GM21723 (cell line): ENCODE data around the gene VMP1.
"Not testable (repeated sequence)": the region's sequence is repeated elsewhere in the genome, so short reads cannot be mapped to it uniquely, and the experiment has no call there.

ENCODE experiments used
- ATAC-seq: cut with Tn5 transposase; IDR thresholded peaks from one replicate; pipeline ENCODE4 v1.9.1; 2021; ENCODE audit warnings: mild to moderate bottlenecking, moderate library complexity; ENCODE audit not compliant: unreplicated experiment

Gene VMP1

GRCh38 chr17:59753522-59754467, 46.3 kb downstream of the VMP1 start:
- ATAC-seq: no peak

- no peak for ATAC-seq
Observed at GRCh38 chr17:59754552-59754951, 47.1 kb downstream of the VMP1 start.

- not testable (repeated sequence) for ATAC-seq
Observed at GRCh38 chr17:59755069-59755468, 47.6 kb downstream of the VMP1 start.

GRCh38 chr17:59756236-59756818, 48.9 kb downstream of the VMP1 start:
- no peak for ATAC-seq

GRCh38 chr17:59757043-59757442, 49.6 kb downstream of the VMP1 start:
- no peak for ATAC-seq

- no peak for ATAC-seq
Observed at GRCh38 chr17:59757470-59757869, 50.0 kb downstream of the VMP1 start.

GRCh38 chr17:59757881-59758385, 50.5 kb downstream of the VMP1 start:
- no peak for ATAC-seq

GRCh38 chr17:59758998-59759651, 51.7 kb downstream of the VMP1 start:
- not testable (repeated sequence) for ATAC-seq

GRCh38 chr17:59760160-59760559, 52.7 kb downstream of the VMP1 start:
- ATAC-seq: no peak

GRCh38 chr17:59761385-59762048, 54.1 kb downstream of the VMP1 start:
- ATAC-seq: no peak

GRCh38 chr17:59762049-59762823, 54.8 kb downstream of the VMP1 start:
- ATAC-seq: no peak

GRCh38 chr17:59762824-59763374, 55.4 kb downstream of the VMP1 start:
- ATAC-seq: no peak

GRCh38 chr17:59763861-59764260, 56.4 kb downstream of the VMP1 start:
- no peak for ATAC-seq

- no peak for ATAC-seq
Observed at GRCh38 chr17:59764292-59764741, 56.9 kb downstream of the VMP1 start.

GRCh38 chr17:59765038-59765437, 57.6 kb downstream of the VMP1 start:
- ATAC-seq: no peak

GRCh38 chr17:59766491-59766890, 59.0 kb downstream of the VMP1 start:
- ATAC-seq: no peak

- ATAC-seq: no peak
Observed at GRCh38 chr17:59767176-59767575, 59.7 kb downstream of the VMP1 start.

- ATAC-seq: no peak
Observed at GRCh38 chr17:59769887-59770286, 62.4 kb downstream of the VMP1 start.

- no peak for ATAC-seq
Observed at GRCh38 chr17:59771093-59771492, 63.6 kb downstream of the VMP1 start.
